ENCODE measurements around the gene BABAM2. TPM values are rescaled to one million over a fixed set of nuclear protein-coding genes. Genes with fewer than 3 reads are reported as not detected.

The BABAM2 gene
- total RNA-seq, 1 experiment from 2014 or later = 27.1 TPM

- H4K91ac ChIP-seq (ENCODE audit: insufficient read length, low read depth, low read length) = no peak overlapping the region
- no peak overlapping the region for H3K56ac ChIP-seq (ENCODE audit: insufficient read length, low read depth, low read length)
- H3K4ac ChIP-seq (ENCODE audit: low read depth, low read length) = no peak overlapping the region
- no peak overlapping the region for H4K8ac ChIP-seq (replicated peaks; ENCODE audit: insufficient read length, low read depth, low read length)
- no peak overlapping the region for H2BK20ac ChIP-seq (ENCODE audit: low read depth, low read length, poor library complexity, severe bottlenecking)
- H3K4me2 ChIP-seq (ENCODE audit: insufficient read depth, insufficient read length, low read length) = no peak overlapping the region
- no peak overlapping the region for H2BK12ac ChIP-seq (ENCODE audit: insufficient read length, low read depth, low read length)
- H3K79me1 ChIP-seq (ENCODE audit: insufficient read depth, low read depth, low read length, poor library complexity, severe bottlenecking) = no peaks in the 10 kb centered on the region
- no peak overlapping the region for H2BK120ac ChIP-seq (ENCODE audit: low read depth, low read length, poor library complexity, severe bottlenecking)
- H3T11ph ChIP-seq (ENCODE audit: low read length) = no peak overlapping the region
- H3K9me3 ChIP-seq (ENCODE audit: control insufficient read depth, low read depth, low read length) = no peaks in the 10 kb centered on the region
- no peaks in the 10 kb centered on the region for H3K36me3 Mint-ChIP-seq (ENCODE audit: insufficient read depth in 1 of 3, low read depth in 3 of 3)
- H3K79me2 ChIP-seq (ENCODE audit: insufficient read depth, low read length) = no peaks in the 10 kb centered on the region
- H3K23ac ChIP-seq (ENCODE audit: insufficient read length, low read depth, low read length) = no peak overlapping the region
- no peaks in the 10 kb centered on the region for H3K27me3 Mint-ChIP-seq (ENCODE audit: low read depth)
- H2AK5ac ChIP-seq (ENCODE audit: insufficient read length, low read length) = no peak overlapping the region
- DNase-seq = no peak
- TF ChIP-seq CTCF (conservative IDR thresholded peaks at IDR 0.05) = no peak
- H2BK5ac ChIP-seq (ENCODE audit: insufficient read length, low read length) = no peak overlapping the region
- no peak overlapping the region for H3K4me3 Mint-ChIP-seq
- no peaks in the 10 kb centered on the region for H3K27me3 ChIP-seq (ENCODE audit: insufficient read depth, low read length)
- no peak overlapping the region for H3K27ac Mint-ChIP-seq
- no peaks in the 10 kb centered on the region for H3K23me2 ChIP-seq (ENCODE audit: insufficient read length, low read depth, low read length, poor library complexity, severe bottlenecking)
- no peaks in the 10 kb centered on the region for H3K4me1 ChIP-seq (ENCODE audit: insufficient read depth, low read length)
- no peak overlapping the region for H2AFZ ChIP-seq (ENCODE audit: low read length)
- H3K9ac ChIP-seq (ENCODE audit: extremely low read depth, insufficient read length, low read length) = no peak overlapping the region
- H3K18ac ChIP-seq (ENCODE audit: insufficient read length, low read depth, low read length) = no peak overlapping the region
- WGBS (ENCODE audit: extremely low coverage, insufficient read length, low lambda C conversion rate) = no CpG with 5 or more reads among the region's 5 CpGs
- no peak overlapping the region for H2BK15ac ChIP-seq (ENCODE audit: low read depth, low read length)
- H3K14ac ChIP-seq (ENCODE audit: insufficient read depth, low read length) = no peak overlapping the region
- peaks cover 0 to 4% of the 10 kb centered on the region in 2 experiments; a peak in 2 of 4 replicates for H3K4me1 Mint-ChIP-seq
- no peak overlapping the region for H3K27ac ChIP-seq (ENCODE audit: insufficient read length, low read depth, low read length)
- H4K20me1 ChIP-seq (ENCODE audit: control insufficient read depth, insufficient read depth, insufficient read length) = no peaks in the 10 kb centered on the region
- H3K9me3 Mint-ChIP-seq = no peaks in the 10 kb centered on the region
- no peak overlapping the region for H4K5ac ChIP-seq (ENCODE audit: insufficient read length, low read depth, low read length)
These were observed 168.3 kb downstream of the BABAM2 start for GRCh38 chr2:28058791-28059190.

Measured in H9 (cell line).